Chondrocyte (in vitro differentiated cells): ENCODE measurements around the gene RRAD. TPM values are rescaled to one million over a fixed set of nuclear protein-coding genes. Genes with fewer than 3 reads are reported as not detected.
"Not testable (repeated sequence)": the region's sequence is repeated elsewhere in the genome, so short reads cannot be mapped to it uniquely, and the experiment has no call there.

Source experiments
- DNase-seq: peaks from one replicate; pipeline ENCODE4 v3.0.0; 2021; ENCODE audit warnings: mixed read lengths, low spot score
- H3K27ac Mint-ChIP-seq: one replicate; pipeline ENCODE4 v1.8.0; 2021; ENCODE audit warnings: mild to moderate bottlenecking, moderate library complexity, mixed read lengths; ENCODE audit not compliant: unreplicated experiment
- H3K27me3 Mint-ChIP-seq: 2 replicates; pipeline ENCODE4 v1.8.0; 2021; ENCODE audit warnings: low read depth, mixed read lengths
- H3K36me3 Mint-ChIP-seq: 2 replicates; pipeline ENCODE4 v1.8.0; 2021; ENCODE audit warnings: low read depth, mixed read lengths
- H3K4me1 Mint-ChIP-seq: 2 replicates; pipeline ENCODE4 v1.8.0; 2021; ENCODE audit warnings: low read depth, mild to moderate bottlenecking, mixed read lengths
- H3K4me3 Mint-ChIP-seq: one replicate; pipeline ENCODE4 v1.8.0; 2021; ENCODE audit warnings: mild to moderate bottlenecking, moderate library complexity, mixed read lengths; ENCODE audit not compliant: unreplicated experiment
- H3K9me3 Mint-ChIP-seq: 2 replicates; pipeline ENCODE4 v1.8.0; 2021; ENCODE audit warnings: low read depth, mixed read lengths
- long read RNA-seq: library from polyadenylated mRNA; stranded (forward); transcript quantifications from one replicate; pipeline ENCODE4 v2.0.0, GENCODE V29; 2021
- total RNA-seq: library from RNA; stranded (reverse); gene quantifications from 3 replicates; pipeline ENCODE4 v1.2.1, GENCODE V29; 2021
- TF ChIP-seq, protein P1 (sequence below): fragments of 200-600 bp; sonication (generic); IDR thresholded peaks from 2 replicates; pipeline ENCODE4 v1.5.0; 2021; ENCODE audit warnings: antibody characterized with exemption, mild to moderate bottlenecking, moderate library complexity

Gene RRAD, protein sequence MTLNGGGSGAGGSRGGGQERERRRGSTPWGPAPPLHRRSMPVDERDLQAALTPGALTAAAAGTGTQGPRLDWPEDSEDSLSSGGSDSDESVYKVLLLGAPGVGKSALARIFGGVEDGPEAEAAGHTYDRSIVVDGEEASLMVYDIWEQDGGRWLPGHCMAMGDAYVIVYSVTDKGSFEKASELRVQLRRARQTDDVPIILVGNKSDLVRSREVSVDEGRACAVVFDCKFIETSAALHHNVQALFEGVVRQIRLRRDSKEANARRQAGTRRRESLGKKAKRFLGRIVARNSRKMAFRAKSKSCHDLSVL
- total RNA-seq = 0.75 to 6.5 TPM (median 4.4 TPM) in 3 replicates
- long read RNA-seq, transcript RRAD-201 (5 exons, 1,569 nt) = major isoform, 15 of 22 reads
- long read RNA-seq, partial matches to known transcripts = 3 of 22 reads
- long read RNA-seq, other reads (novel, unspliced or antisense) = 2 of 22 reads

DNA sequence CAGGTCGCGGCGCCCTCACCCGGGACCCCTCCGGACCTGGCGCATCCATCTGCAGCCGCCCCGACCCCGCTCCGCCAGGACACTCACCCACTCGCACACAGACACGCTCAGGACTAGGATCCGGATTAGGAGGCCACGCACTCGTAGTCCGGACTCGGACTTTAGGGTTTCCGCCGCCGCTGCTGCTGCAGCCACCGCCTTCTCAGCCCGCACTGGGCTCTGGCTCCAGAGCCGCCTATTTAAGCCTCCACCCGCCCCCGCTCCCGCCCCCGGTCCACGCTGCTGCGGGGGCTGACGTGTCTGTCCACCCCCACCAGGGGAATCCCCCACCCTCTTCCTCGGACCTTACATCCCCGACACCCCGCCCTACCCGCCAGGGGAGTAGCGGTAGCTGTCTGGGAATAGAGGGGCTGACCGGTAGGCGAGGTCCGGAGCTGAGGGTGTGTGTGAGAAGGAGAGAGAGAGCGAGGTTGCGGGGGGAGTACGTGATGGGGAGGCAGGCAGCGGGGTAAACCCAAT lies at the start of gene RRAD:
RRAD (minus strand) TSS at position 214 of the 519 bp plus-strand sequence. CDS start 356 bp downstream, outside the sequence.
- peaks cover 50% of the 10 kb centered on the region for H3K4me1 Mint-ChIP-seq
- H3K36me3 Mint-ChIP-seq = no peaks in the 10 kb centered on the region
- H3K27ac Mint-ChIP-seq = peak within 1 kb of the TSS; percentile 49
- peaks cover 5% of the 10 kb centered on the region for H3K27me3 Mint-ChIP-seq
- H3K9me3 Mint-ChIP-seq = no peaks in the 10 kb centered on the region
- TF ChIP-seq, protein P1, sequence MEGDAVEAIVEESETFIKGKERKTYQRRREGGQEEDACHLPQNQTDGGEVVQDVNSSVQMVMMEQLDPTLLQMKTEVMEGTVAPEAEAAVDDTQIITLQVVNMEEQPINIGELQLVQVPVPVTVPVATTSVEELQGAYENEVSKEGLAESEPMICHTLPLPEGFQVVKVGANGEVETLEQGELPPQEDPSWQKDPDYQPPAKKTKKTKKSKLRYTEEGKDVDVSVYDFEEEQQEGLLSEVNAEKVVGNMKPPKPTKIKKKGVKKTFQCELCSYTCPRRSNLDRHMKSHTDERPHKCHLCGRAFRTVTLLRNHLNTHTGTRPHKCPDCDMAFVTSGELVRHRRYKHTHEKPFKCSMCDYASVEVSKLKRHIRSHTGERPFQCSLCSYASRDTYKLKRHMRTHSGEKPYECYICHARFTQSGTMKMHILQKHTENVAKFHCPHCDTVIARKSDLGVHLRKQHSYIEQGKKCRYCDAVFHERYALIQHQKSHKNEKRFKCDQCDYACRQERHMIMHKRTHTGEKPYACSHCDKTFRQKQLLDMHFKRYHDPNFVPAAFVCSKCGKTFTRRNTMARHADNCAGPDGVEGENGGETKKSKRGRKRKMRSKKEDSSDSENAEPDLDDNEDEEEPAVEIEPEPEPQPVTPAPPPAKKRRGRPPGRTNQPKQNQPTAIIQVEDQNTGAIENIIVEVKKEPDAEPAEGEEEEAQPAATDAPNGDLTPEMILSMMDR = no peak
- H3K4me3 Mint-ChIP-seq = peak within 1 kb of the TSS; percentile 70
- DNase-seq = peak; percentile 79

DNA sequence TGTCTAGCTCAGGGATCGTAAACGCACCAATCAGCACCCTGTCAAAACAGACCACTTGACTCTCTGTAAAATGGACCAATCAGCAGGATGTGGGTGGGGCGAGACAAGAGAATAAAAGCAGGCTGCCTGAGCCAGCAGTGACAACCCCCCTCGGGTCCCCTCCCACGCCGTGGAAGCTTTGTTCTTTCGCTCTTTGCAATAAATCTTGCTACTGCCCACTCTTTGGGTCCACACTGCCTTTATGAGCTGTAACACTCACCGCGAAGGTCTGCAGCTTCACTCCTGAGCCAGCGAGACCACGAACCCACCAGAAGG lies 49.6 kb upstream of the RRAD start:
- H3K9me3 Mint-ChIP-seq, H3K4me3 Mint-ChIP-seq, H3K27ac Mint-ChIP-seq, DNase-seq, H3K4me1 Mint-ChIP-seq, H3K36me3 Mint-ChIP-seq, H3K27me3 Mint-ChIP-seq: not testable (repeated sequence)

DNA sequence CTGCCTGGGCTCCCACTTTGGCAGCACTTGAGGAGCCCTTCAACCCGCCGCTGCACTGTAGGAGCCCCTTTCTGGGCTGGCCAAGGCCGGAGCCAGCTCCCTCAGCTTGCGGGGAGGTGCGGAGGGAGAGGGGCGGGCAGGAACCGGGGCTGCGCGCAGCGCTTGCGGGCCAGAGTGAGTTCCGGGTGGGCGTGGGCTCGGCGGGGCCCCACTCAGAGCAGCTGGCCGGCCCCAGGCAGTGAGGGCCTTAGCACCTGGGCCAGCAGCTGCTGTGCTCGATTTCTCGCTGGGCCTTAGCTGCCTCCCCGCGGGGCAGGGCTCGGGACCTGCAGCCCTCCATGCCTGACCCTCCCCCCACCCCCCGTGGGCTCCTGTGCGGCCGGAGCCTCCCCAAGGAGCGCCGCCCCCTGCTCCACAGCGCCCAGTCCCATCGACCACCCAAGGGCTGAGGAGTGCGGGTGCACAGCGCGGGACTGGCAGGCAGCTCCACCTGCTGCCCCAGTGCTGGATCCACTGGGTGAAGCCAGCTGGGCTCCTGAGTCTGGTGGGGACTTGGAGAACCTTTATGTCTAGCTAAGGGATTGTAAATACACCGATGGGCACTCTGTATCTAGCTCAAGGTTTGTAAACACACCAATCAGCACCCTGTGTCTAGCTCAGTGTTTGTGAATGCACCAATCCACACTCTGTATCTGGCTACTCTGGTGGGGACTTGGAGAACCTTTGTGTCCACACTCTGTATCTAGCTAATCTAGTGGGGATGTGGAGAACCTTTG lies 49.0 kb upstream of the RRAD start:
- H3K27ac Mint-ChIP-seq, H3K4me1 Mint-ChIP-seq, H3K9me3 Mint-ChIP-seq, DNase-seq, H3K27me3 Mint-ChIP-seq, H3K4me3 Mint-ChIP-seq, H3K36me3 Mint-ChIP-seq: not testable (repeated sequence)

DNA sequence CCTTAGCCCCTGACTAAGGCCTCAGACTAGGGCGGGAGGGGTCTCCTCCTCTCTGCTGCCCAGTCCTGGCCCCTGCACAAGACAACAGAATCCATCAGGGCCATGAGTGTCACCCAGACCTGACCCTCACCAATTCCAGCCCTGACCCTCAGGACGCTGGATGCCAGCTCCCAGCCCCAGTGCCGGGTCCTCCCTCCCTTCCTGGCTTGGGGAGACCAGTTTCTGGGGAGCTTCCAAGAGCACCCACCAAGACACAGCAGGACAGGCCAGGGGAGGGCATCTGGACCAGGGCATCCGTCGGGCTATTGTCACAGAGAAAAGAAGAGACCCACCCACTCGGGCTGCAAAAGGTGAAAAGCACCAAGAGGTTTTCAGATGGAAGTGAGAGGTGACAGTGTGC lies 48.4 kb upstream of the RRAD start:
- Mint-ChIP-seq H3K4me1 (no peaks in the 10 kb centered on the region), H3K27ac (no peak overlapping the region), H3K9me3 (no peaks in the 10 kb centered on the region), H3K27me3 (peaks cover 6% of the 10 kb centered on the region), H3K4me3 (no peak overlapping the region), H3K36me3 (no peaks in the 10 kb centered on the region)
- DNase-seq = no peak
- TF ChIP-seq, protein P1 = no peak

DNA sequence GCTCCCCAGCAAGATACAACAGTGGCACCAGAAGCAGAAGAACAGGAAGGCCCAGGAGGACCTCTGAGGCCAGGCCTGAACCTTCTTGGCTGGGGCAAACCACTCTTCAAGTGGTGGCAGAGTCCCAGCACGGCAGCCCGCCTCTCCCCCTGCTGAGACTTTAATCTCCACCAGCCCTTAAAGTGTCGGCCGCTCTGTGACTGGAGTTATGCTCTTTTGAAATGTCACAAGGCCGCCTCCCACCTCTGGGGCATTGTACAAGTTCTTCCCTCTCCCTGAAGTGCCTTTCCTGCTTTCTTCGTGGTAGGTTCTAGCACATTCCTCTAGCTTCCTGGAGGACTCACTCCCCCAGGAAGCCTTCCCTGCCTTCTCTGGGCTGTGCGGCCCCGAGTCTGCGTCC lies 47.6 kb upstream of the RRAD start:
- H3K4me1 Mint-ChIP-seq = no peaks in the 10 kb centered on the region
- H3K27ac Mint-ChIP-seq = no peak overlapping the region
- H3K4me3 Mint-ChIP-seq = no peak overlapping the region
- peaks cover 7% of the 10 kb centered on the region for H3K27me3 Mint-ChIP-seq
- no peak for DNase-seq
- no peaks in the 10 kb centered on the region for H3K9me3 Mint-ChIP-seq
- TF ChIP-seq, protein P1 = no peak
- no peaks in the 10 kb centered on the region for H3K36me3 Mint-ChIP-seq
